NCI-H2107 (cell line): ENCODE results near the gene STX5.
A peak's percentile ranks its signal among the peaks of the same experiment; 100 is the strongest.
"Not testable (repeated sequence)": the region's sequence is repeated elsewhere in the genome, so short reads cannot be mapped to it uniquely, and the experiment has no call there.

Experiments
- DNase-seq: peaks from one replicate; lab custom pipeline; 2025; lab: John Stamatoyannopoulos, UW

STX5 gene

GRCh38 chr11:62828130-62828529 is 3.7 kb downstream of the STX5 start:
- DNase-seq: not testable (repeated sequence)

GRCh38 chr11:62823677-62824076 is 8.2 kb downstream of the STX5 start:
- DNase-seq: no peak

GRCh38 chr11:62817129-62817528 is 14.7 kb downstream of the STX5 start:
- DNase-seq: no peak

- DNase-seq: no peak
Observed at GRCh38 chr11:62816557-62816956, 15.3 kb downstream of the STX5 start.

GRCh38 chr11:62811659-62812058 is 20.2 kb downstream of the STX5 start:
- no peak for DNase-seq

GRCh38 chr11:62810748-62811147 is 21.1 kb downstream of the STX5 start:
- no peak for DNase-seq

GRCh38 chr11:62806611-62807121 is 25.2 kb downstream of the STX5 start:
- DNase-seq: no peak

- DNase-seq: no peak
Observed at GRCh38 chr11:62805961-62806441, 25.9 kb downstream of the STX5 start.

GRCh38 chr11:62805076-62805892 is 26.6 kb downstream of the STX5 start, which contains the start of gene NXF1:
Gene NXF1 (minus strand): TSS chr11:62805440. CDS start chr11:62805356, 84 bp downstream.
- peak; percentile 94 for DNase-seq

- DNase-seq: no peak
Observed at GRCh38 chr11:62804310-62805075, 27.4 kb downstream of the STX5 start.

GRCh38 chr11:62801071-62801470 is 30.8 kb downstream of the STX5 start:
- no peak for DNase-seq

- DNase-seq: no peak
Observed at GRCh38 chr11:62799486-62799885, 32.4 kb downstream of the STX5 start.

GRCh38 chr11:62796281-62796680 is 35.6 kb downstream of the STX5 start:
- no peak for DNase-seq

- no peak for DNase-seq
Observed at GRCh38 chr11:62794201-62794775, 37.6 kb downstream of the STX5 start.

- no peak for DNase-seq
Observed at GRCh38 chr11:62792202-62792575, 39.7 kb downstream of the STX5 start.

- peak; percentile 73 for DNase-seq
Observed at GRCh38 chr11:62791501-62792201, 40.2 kb downstream of the STX5 start, which contains the start of gene TMEM223. Gene TMEM223 (minus strand): TSS chr11:62792006. CDS start chr11:62791994, 12 bp downstream.

GRCh38 chr11:62789576-62789975 is 42.3 kb downstream of the STX5 start:
- DNase-seq: no peak

GRCh38 chr11:62788991-62789390 is 42.9 kb downstream of the STX5 start:
- no peak for DNase-seq

- peak; percentile 95 for DNase-seq
Observed at GRCh38 chr11:62787005-62787759, 44.7 kb downstream of the STX5 start, which contains the start of gene TMEM179B. Gene TMEM179B (plus strand): TSS chr11:62787402. CDS start chr11:62787432, 30 bp downstream.

- peak; percentile 49 for DNase-seq
Observed at GRCh38 chr11:62786318-62787004, 45.4 kb downstream of the STX5 start.
